LNCAP (cell line): Measurements from ENCODE around the gene ARMH3.

Experiments used
- TF ChIP-seq, protein P1 (sequence below): fragments of 450-650 bp; IDR thresholded peaks from 2 replicates; pipeline ENCODE4 v1.5.1; 2017; ENCODE audit warnings: mild to moderate bottlenecking

Gene ARMH3

DNA sequence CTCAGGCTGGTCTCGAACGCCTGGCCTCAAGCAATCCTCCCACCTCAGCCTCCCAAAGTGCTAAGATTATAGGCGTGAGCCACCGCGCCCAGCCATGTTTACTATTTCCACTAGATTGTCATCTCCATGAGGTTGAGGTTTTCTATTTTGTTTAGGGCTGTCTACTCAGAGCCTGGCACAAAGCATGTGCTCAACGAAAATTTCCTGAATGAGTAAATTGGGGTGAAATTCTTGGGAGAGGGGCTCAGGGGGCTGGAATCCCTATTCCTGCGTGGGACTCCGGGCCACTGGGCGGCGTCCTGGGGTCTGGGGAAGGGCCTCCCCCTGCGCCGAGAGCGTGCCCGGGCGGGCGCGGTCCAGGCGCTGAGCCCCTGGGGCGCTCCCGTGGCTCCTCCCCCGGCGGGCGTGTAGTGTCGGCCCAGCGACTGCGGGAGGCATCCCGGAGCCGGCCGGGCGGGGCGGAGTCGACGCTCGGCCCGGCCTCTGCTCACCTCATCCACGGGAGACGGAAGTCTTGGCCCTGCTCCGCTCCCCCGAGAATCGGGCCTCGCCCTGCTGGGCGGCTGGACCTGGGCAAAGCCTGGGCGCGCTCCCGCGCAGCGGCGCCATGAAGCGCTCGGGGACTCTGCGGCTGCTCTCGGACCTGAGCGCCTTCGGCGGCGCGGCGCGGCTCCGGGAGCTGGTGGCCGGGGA lies 9.0 kb upstream of the ARMH3 start, which contains the start of gene HPS6:
Gene HPS6 (plus strand): TSS at position 482 of the 693 bp plus-strand sequence. CDS start 126 bp downstream, at position 608.
- TF ChIP-seq, protein P1, sequence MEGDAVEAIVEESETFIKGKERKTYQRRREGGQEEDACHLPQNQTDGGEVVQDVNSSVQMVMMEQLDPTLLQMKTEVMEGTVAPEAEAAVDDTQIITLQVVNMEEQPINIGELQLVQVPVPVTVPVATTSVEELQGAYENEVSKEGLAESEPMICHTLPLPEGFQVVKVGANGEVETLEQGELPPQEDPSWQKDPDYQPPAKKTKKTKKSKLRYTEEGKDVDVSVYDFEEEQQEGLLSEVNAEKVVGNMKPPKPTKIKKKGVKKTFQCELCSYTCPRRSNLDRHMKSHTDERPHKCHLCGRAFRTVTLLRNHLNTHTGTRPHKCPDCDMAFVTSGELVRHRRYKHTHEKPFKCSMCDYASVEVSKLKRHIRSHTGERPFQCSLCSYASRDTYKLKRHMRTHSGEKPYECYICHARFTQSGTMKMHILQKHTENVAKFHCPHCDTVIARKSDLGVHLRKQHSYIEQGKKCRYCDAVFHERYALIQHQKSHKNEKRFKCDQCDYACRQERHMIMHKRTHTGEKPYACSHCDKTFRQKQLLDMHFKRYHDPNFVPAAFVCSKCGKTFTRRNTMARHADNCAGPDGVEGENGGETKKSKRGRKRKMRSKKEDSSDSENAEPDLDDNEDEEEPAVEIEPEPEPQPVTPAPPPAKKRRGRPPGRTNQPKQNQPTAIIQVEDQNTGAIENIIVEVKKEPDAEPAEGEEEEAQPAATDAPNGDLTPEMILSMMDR, result peak; percentile 22; the same call in 1 of the 2 replicates

DNA sequence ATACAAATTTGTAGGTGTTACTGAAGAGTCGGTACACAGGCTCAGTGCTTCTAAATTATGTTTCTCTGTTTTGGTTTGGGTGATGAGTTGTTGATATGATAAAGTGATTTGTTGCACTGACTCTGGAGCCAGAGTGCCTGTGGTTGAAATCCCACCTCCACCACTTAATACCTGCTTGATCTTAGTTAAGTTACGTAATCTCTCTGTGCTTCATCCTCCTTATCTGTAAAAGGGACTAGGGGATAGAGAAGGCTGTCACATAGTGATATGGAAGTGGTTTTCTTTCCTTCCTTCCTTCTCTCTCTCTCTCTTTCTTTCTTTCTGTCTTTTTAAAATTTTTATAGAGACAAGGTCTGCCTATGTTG lies 8.5 kb upstream of the ARMH3 start:
- TF ChIP-seq, protein P1, result no peak

DNA sequence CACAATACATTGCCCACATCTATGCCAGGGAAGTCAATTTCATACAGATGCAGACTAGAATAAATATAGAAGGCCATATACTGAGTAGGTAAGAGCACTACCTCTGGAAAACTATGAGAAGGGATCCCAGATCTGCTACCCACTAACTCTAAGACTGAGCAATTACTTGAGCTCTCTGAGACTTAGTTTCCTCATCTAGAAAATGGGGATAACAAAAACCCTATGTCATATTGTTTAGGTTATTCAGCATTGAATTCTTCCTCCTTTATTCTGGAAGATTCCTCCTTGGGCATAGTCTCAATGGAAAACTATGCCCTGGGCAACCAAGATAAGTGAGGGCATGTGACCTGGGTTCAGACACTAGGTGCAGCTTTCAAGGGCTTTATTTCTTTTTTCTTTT lies 4.0 kb upstream of the ARMH3 start:
- TF ChIP-seq, protein P1, result no peak

DNA sequence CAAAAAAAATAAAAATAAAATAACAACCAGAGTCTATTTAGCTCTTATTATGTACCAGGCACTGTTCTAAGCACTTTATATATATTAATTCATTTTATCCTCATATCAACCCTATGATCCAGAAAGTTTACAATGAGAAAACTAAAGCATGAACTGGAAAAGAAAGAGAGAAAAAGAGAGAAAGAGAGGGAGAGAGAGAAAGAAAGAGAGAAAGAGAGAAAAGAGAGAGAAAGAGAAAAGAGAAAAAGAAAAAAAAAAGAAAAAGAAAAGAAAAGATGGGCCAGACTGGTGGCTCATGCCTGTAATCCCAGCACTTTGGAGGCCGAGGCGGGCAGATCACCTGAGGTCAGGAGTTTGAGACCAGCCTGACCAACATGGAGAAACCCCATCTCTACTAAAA lies 9.9 kb downstream of the ARMH3 start:
- TF ChIP-seq, protein P1, result no peak

DNA sequence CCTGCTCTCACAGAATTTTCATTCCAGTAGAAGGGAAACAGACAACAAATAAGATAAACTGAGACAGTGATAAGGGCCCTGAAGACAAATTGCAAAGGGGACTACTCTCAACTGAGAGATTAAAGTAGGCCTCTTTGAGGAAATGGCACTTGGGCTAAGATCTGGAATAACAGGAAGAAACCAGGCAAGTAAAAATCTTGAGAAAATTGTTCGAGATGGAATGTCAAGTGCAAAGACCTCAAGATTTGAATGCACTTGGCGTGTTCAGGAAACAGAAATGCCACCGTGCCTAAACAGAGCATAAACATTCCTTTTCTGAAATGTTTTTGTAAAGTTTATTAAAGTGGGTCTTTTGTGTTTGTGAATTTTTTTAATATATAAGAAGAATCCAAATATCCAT lies 10.7 kb downstream of the ARMH3 start:
- TF ChIP-seq, protein P1, result no peak

DNA sequence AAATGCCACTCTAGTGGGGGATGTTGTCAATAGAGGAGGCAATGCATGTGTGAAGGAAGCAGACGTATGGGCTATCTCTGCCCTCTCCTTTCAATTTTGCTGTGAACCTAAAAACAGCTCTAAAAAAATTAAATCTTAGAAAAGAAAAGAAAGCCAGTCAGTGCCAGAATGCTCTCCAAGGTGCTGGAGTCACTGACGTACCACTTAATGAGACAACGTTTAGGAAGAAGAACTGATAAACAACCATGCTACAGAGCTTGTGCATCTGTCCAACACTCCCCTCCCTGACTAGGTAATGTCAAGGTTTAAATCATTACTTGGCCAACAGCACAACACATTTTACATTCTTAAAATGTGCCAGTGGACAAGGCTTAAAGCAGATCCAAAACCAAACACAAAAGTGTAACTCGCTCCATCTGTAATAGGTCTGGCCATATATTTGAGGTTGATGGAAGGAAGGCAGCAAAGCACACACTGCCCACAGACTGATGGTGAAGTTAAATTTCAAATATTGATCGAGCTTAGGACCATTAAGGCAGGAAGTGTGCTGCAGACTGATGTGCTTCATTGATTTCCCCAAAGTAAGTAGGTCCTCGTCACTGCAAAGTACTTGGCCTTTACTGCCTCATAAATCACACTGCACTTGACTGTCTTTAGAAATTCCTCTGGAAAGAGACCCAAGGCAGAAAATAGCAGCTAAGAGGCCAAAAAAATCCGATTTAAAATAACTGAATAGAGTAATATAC lies 15.5 kb downstream of the ARMH3 start:
- TF ChIP-seq, protein P1, result no peak

DNA sequence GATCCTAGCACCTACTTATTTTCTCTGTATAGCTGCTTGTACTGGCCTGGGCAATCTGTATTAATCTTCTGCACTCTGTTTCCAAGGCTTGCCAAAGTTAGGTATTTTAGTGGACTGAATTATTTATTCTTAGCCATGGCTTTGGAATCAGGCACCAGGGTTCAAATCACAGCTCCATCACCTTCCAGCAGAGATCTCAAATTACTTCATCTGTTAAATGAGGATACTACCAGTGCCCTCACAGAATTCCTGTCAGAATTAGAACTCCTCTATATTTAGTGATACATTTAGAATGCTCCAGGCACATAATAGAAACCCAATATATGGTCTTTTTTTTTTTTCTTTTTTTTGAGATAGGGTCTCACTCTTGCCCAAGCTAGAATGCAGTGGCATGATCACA lies 17.6 kb downstream of the ARMH3 start:
- TF ChIP-seq, protein P1, result no peak
